HG03460 (cell line): Measurements from ENCODE around the gene PTOV1.

Experiments used
- ATAC-seq: cut with Tn5 transposase; IDR thresholded peaks from one replicate; pipeline ENCODE4 v1.9.1; 2021; ENCODE audit not compliant: unreplicated experiment

PTOV1 gene

DNA sequence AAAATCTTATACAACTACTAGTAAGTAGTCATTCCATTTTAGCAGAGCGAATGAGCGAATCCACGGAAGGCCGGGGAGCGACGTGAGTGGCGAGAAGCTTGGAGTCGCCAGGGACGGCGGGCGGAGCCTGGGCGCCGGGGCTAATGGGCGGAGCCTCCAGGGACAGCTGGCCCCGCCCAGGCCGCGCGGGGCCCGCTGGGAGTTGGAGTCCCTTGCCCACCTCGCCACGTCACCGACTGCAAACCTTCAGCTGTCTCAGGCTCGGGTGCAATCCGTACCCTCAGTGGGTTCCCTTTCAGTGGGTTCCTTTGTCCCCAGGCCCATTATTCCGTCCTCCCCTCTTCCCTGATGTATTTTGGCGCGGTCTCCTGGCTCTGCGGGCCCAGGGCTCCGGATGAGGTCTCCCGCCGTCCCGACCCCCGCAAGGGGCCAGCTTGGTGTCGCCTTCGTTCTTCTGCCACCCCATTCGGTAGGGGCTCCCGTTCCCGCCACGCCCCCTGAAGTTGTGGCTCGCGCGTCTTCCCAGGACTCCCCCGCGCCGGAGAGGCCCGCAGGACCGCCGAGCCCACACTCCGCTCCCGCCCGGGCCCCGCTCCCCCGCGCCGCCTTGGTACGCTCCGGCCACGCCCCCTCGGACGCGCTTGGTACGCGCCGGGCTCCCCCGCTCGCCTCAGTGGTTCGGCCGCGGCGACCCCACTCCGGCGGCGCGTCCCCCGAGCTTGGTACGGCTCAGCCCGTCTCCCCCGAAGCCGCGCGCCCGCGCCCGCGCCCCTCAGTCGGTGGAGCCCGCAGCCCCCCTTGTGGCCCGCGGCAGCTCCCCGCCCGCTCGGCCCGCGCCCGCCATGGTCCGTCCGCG is at the start of gene PTOV1:
Gene PTOV1 (plus strand): TSS at position 673 of the 856 bp plus-strand sequence.
- peak; percentile 69 for ATAC-seq

- no peak for ATAC-seq
Measured at GRCh38 chr19:49801401-49801888, 49.5 kb upstream of the PTOV1 start.

DNA sequence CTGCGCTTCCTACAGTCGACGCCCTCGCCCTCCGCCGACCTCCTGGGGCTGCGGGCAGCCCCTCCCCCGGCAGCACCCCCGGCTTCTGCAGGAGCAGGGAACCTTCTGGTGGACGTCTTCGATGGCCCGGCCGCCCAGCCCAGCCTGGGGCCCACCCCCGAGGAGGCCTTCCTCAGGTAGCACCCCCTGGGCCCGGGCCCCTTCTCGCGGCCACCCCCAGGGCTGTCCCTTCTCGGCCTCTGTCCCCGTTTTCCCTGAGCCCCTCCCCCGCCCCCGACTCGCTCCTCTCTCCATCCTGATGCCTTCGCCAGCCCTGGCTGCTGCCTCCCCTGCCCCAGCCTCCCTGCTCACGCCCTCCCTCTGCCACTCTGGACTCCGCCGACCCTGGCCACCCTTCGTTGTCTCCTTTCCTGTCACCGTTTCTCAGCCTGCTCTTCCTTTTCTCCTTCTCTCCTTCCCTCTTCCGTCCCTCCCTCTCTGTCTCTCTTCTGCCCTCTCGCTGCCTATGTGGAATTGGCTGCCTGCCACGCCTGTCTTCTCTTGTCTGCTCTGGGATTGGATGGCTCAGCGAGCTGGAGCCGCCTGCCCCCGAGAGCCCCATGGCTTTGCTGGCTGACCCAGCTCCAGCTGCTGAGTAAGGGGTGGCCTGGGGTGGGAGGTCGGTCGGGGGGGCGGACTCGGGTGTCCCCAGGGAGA is 48.8 kb upstream of the PTOV1 start:
- no peak for ATAC-seq

DNA sequence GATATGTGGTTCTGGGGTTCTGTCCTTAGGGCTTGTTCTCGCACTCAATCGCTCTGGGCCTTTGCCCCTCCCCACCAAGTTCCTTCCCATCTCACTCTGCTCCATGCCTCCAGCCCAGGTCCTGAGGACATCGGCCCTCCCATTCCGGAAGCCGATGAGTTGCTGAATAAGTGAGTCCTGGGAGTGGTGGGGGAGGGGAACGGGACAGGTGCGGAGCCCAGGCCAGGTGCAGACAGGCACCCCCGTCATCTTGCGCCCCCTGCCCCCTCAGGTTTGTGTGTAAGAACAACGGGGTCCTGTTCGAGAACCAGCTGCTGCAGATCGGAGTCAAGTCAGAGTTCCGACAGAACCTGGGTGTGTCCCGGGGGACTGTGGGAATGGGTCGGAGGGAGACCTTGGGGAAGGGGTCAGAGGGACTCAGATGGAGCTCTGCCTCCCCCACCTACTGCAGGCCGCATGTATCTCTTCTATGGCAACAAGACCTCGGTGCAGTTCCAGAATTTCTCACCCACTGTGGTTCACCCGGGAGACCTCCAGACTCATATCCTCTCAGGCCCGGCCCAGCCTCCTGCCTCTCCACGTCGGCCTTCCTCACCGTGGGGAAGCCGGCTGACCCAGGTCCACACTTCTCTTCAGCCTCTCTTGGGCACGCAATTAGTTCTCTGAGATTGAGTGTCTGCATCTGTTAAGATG is 48.0 kb upstream of the PTOV1 start:
- ATAC-seq, result no peak

- ATAC-seq, result no peak
Measured at GRCh38 chr19:49803529-49803856, 47.5 kb upstream of the PTOV1 start.

DNA sequence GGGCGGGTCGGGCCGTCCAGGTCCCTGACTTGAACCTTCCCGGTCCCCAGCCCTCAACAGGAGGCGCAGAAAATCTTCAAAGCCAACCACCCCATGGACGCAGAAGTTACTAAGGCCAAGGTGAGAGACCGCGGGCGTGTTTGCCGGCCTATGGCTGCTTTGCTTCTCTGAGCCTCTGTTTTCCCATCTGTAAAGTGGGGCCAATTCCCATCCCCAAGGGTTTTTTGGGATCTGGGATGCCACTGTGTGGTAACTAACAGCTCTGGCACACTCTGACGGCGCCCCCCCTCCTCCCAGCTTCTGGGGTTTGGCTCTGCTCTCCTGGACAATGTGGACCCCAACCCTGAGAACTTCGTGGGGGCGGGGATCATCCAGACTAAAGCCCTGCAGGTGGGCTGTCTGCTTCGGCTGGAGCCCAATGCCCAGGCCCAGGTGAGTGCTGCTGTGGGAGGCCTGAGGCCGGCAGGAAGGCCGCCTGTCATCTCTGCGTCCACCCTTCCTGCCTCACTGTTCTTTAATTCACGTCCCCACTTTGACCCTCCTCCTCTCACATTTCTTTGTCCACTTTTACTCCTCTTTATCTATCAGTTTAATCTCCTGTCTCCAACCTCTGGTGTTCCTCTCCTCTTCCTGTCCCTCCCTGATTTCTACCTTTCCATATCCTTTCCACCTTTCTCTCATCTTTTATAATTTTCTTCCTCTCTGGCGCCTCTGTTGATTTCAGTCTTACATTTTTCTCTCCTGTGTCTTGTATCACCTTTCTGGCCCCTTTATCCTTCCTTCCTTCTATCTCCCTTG is 44.9 kb upstream of the PTOV1 start:
- ATAC-seq, result no peak

GRCh38 chr19:49806620-49806959 is 44.4 kb upstream of the PTOV1 start:
- ATAC-seq, result no peak

- no peak for ATAC-seq
Measured at GRCh38 chr19:49807058-49807903, 43.7 kb upstream of the PTOV1 start.

GRCh38 chr19:49807904-49808675 is 42.9 kb upstream of the PTOV1 start:
- ATAC-seq, result no peak

- ATAC-seq, result no peak
Measured at GRCh38 chr19:49808711-49809159, 42.2 kb upstream of the PTOV1 start.

GRCh38 chr19:49809160-49809940 is 41.6 kb upstream of the PTOV1 start:
- no peak for ATAC-seq

- no peak for ATAC-seq
Measured at GRCh38 chr19:49809941-49810389, 41.0 kb upstream of the PTOV1 start.

DNA sequence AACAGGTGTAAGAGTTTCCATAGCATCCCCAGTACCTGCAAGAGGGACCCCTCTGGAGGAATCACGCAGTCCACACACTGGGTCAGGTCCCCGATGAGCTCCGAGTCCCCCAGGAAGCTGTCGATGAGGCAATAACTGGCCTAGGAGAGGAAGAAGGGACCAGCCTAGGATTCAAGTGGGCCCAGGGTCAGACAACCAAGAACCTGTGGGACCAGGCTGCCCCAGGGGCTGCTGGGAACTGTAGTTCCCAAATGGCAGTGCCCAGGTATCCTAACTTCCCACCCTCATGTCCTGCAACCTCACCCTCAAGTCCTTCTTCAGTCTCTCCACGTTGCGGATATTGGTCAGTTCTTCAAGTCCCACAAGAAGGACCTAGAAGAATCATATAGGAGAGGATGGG is 39.6 kb upstream of the PTOV1 start:
- no peak for ATAC-seq

DNA sequence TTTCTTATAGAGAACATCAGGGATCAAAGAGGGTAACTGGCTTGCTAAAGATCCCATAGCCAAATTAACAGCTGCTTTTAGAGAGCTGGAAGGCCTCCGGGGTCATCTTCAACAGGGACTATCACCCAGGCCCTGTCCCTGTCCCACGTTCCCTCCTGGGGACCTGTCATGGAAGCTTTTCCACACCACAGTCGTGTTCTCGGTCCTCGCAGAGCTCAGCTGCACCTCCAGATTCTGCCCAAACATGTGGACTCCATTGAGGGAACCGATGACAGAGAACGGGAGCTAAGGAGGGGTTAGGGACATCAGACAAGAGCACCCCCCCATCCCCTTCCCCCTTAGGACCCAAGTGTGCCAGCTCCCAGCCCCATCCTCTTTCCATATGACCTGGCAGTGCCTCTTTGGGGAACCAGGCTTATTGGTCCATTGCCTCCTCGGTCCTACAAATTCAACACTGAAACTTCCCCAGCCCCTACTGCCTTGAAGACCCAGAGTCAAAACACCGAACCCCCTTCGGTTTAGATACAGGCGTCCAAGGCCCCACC is 38.4 kb upstream of the PTOV1 start:
- no peak for ATAC-seq

DNA sequence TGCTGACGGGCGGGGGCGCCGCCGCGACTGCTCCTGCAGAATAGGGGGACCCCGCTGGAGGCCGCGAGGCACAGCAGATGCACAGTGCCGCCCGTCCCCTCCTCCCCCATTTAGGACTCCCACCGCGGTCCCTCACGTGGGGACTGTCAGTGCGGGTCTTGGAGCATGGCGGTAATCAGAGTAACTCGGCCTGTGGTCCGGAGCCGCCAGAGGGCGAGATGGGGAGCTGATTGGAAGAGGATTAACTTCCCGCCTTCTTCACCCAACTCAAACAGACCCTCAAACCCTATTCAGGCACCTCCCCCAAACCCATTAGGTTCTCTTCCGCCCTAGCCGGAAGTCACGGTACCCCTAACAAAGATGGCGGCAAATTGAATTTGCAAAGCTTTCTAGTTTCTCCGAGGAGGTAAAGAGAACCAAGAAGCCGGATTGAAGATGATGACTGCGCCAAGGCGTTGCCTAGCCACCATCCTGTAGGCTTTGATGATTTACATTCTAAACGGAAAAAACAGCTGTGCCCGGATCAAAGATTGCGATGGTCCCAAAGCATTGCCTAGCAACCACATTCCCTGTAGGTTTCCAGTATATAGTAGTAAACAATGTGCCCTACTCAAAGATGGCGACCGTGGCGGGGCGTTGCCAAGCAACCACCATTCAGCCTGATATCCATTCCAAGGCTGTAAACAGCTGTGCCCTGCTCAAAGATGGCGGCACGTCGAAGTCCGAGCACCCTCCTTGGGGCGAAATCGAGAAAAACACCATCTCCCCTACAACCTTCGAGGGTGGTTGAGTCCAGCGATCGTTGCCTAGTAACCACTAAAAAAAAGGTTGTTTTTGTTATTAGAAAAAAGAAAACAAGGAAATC is 37.7 kb upstream of the PTOV1 start, which contains the start of gene FUZ:
Gene FUZ (minus strand): TSS at position 296 of the 865 bp plus-strand sequence. CDS start 186 bp downstream, at position 110.
- peak; percentile 50 for ATAC-seq

GRCh38 chr19:49814010-49814409 is 36.9 kb upstream of the PTOV1 start:
- ATAC-seq, result no peak

GRCh38 chr19:49816590-49816989 is 34.4 kb upstream of the PTOV1 start:
- no peak for ATAC-seq
